H1 (cell line): Measurements from ENCODE around the gene ZBTB1. TPM values are rescaled to one million over a fixed set of nuclear protein-coding genes. Genes with fewer than 3 reads are reported as not detected.

Experiments used
- CTCF ChIA-PET: fragments of 300-600 bp; sonication (Branson Sonifier 250); formaldehyde crosslinking; loops from one replicate; lab custom pipeline; 2021; ENCODE audit not compliant: partially characterized antibody; lab: Charles Lee
- POLR2A ChIA-PET: fragments of 300-600 bp; sonication (Branson Sonifier 250); formaldehyde crosslinking; loops from one replicate; lab custom pipeline; 2021; ENCODE audit warnings: inconsistent platforms; ENCODE audit not compliant: partially characterized antibody; lab: Charles Lee
- DNase-seq, 2 experiments: peaks; one replicate each; pipeline versions ENCODE4 v3.0.0 to v3.0.0-alpha.2; 2010 to 2022; ENCODE audit warnings: low spot score in 2 of 2, low read depth in 1 of 2, mixed read lengths in 1 of 2
- FAIRE-seq: peaks from 2 replicates; lab custom pipeline; 2011; peaks lifted over from hg19 to GRCh38; lab: Jason Lieb, UNC
- H2AFZ ChIP-seq: 2 replicates; pipeline ENCODE4 v1.8.1; 2012; ENCODE audit warnings: low read length, inconsistent platforms
- H2AK5ac ChIP-seq: 2 replicates; pipeline ENCODE4 v1.6.1; 2013; ENCODE audit warnings: low read depth, low read length
- H2BK120ac ChIP-seq: replicated peaks from 2 replicates; pipeline ENCODE3; 2013; ENCODE audit warnings: low read depth, low read length, inconsistent platforms
- H2BK12ac ChIP-seq: 2 replicates; pipeline ENCODE4 v1.6.1; 2013; ENCODE audit warnings: low read depth, low read length
- H2BK15ac ChIP-seq: 2 replicates; pipeline ENCODE4 v1.6.1; 2013; ENCODE audit warnings: low read length
- H2BK20ac ChIP-seq: 2 replicates; pipeline ENCODE4 v1.6.1; 2013; ENCODE audit warnings: low read length
- H2BK5ac ChIP-seq: 2 replicates; pipeline ENCODE4 v1.6.1; 2013; ENCODE audit warnings: low read depth, low read length
- H3K14ac ChIP-seq: 2 replicates; pipeline ENCODE4 v1.6.1; 2013; ENCODE audit warnings: inconsistent platforms; ENCODE audit not compliant: insufficient read length
- H3K18ac ChIP-seq: 2 replicates; pipeline ENCODE4 v1.6.1; 2013; ENCODE audit warnings: low read length; ENCODE audit errors: extremely low read depth
- H3K23ac ChIP-seq: 2 replicates; pipeline ENCODE4 v1.6.1; 2013; ENCODE audit warnings: inconsistent platforms; ENCODE audit not compliant: insufficient read length
- H3K23me2 ChIP-seq: 2 replicates; pipeline ENCODE4 v1.6.1; 2013; ENCODE audit warnings: low read depth, low read length
- H3K27ac ChIP-seq: 2 replicates; pipeline ENCODE4 v1.6.1; 2011; ENCODE audit warnings: low read depth, low read length, inconsistent platforms
- H3K27me3 ChIP-seq, 4 experiments: replicated peaks in 1 of 4; 1 replicate in 1 of 4; 2 replicates in 3 of 4; pipeline versions ENCODE4 v1.6.1 to v1.8.1; 2011 to 2013; ENCODE audit warnings: low read length in 3 of 4, mild to moderate bottlenecking in 3 of 4, inconsistent platforms in 2 of 4, mixed read lengths in 2 of 4, moderate library complexity in 1 of 4; ENCODE audit not compliant: control insufficient read depth in 3 of 4, insufficient read depth in 3 of 4; ENCODE audit errors: extremely low read depth in 1 of 4
- H3K36me3 ChIP-seq, 4 experiments: 2 replicates each; pipeline versions ENCODE4 v1.6.1 to v1.8.1; 2011 to 2013; ENCODE audit warnings: mild to moderate bottlenecking in 4 of 4, low read length in 3 of 4, moderate library complexity in 2 of 4, control low read depth in 1 of 4, inconsistent platforms in 1 of 4; ENCODE audit not compliant: insufficient read depth in 4 of 4, control insufficient read depth in 2 of 4
- H3K4ac ChIP-seq: replicated peaks from 2 replicates; pipeline ENCODE3; 2013; ENCODE audit warnings: low read length, low read depth, mixed read lengths, inconsistent platforms; ENCODE audit not compliant: insufficient read length
- H3K4me1 ChIP-seq, 4 experiments: replicated peaks in 1 of 4; 1 replicate in 1 of 4; 2 replicates in 3 of 4; pipeline versions ENCODE4 v1.6.1 to v1.8.1; 2011 to 2013; ENCODE audit warnings: low read length in 3 of 4, inconsistent platforms in 2 of 4, mixed read lengths in 1 of 4; ENCODE audit not compliant: insufficient read depth in 4 of 4, control insufficient read depth in 3 of 4
- H3K4me2 ChIP-seq, 2 experiments: 2 replicates each; pipeline versions ENCODE4 v1.6.1 to v1.8.1; 2011 to 2013; ENCODE audit warnings: low read depth in 2 of 2, low read length in 2 of 2, control low read depth in 1 of 2, inconsistent platforms in 1 of 2, mild to moderate bottlenecking in 1 of 2; ENCODE audit not compliant: insufficient read depth in 1 of 2
- H3K4me3 ChIP-seq, 4 experiments: fragments of 200-600, 300-600 bp in 1 of 4; sonication (generic), shearing (Covaris generic), sonication (Bioruptor Twin) in 1 of 4; 2 replicates each; pipeline versions ENCODE4 v1.5.1 to v1.8.1; 2011 to 2016; ENCODE audit warnings: low read length in 4 of 4, low read depth in 3 of 4, control low read depth in 2 of 4, inconsistent platforms in 2 of 4, mild to moderate bottlenecking in 2 of 4, mixed read lengths in 1 of 4, moderate library complexity in 1 of 4; ENCODE audit not compliant: insufficient read depth in 2 of 4; ENCODE audit errors: extremely low read depth in 1 of 4
- H3K56ac ChIP-seq: replicated peaks from 2 replicates; pipeline ENCODE3; 2013; ENCODE audit warnings: low read depth, mild to moderate bottlenecking, mixed read lengths, low read length, inconsistent platforms; ENCODE audit not compliant: insufficient read length
- H3K79me1 ChIP-seq: 2 replicates; pipeline ENCODE4 v1.6.1; 2013; ENCODE audit warnings: low read depth, low read length, control low read depth
- H3K79me2 ChIP-seq, 2 experiments: 2 replicates each; pipeline versions ENCODE4 v1.6.1 to v1.8.1; 2012 to 2013; ENCODE audit warnings: low read length in 2 of 2, mild to moderate bottlenecking in 2 of 2, inconsistent platforms in 1 of 2; ENCODE audit not compliant: insufficient read depth in 2 of 2, control insufficient read depth in 1 of 2
- H3K9ac ChIP-seq, 4 experiments: replicated peaks in 1 of 4; 1 replicate in 1 of 4; 2 replicates in 3 of 4; pipeline versions ENCODE4 v1.6.1 to v1.8.1; 2011 to 2013; ENCODE audit warnings: low read depth in 3 of 4, low read length in 3 of 4, control low read depth in 2 of 4, mild to moderate bottlenecking in 2 of 4, moderate library complexity in 2 of 4, inconsistent platforms in 1 of 4; ENCODE audit errors: extremely low read depth in 1 of 4
- H3K9me3 ChIP-seq, 2 experiments: 2 replicates each; pipeline versions ENCODE4 v1.6.1 to v1.8.1; 2012 to 2013; ENCODE audit warnings: mild to moderate bottlenecking in 2 of 2, moderate library complexity in 2 of 2, control low read depth in 1 of 2, inconsistent platforms in 1 of 2, low read depth in 1 of 2, low read length in 1 of 2, mixed read lengths in 1 of 2; ENCODE audit not compliant: insufficient read depth in 2 of 2
- H4K20me1 ChIP-seq, 2 experiments: replicated peaks in 1 of 2; 2 replicates each; pipeline versions ENCODE3 to v1.8.1; 2011 to 2013; ENCODE audit warnings: inconsistent platforms in 2 of 2, low read length in 2 of 2, mild to moderate bottlenecking in 1 of 2; ENCODE audit not compliant: insufficient read depth in 2 of 2, control insufficient read depth in 1 of 2
- H4K5ac ChIP-seq: 2 replicates; pipeline ENCODE4 v1.6.1; 2013; ENCODE audit warnings: low read length, low read depth, mixed read lengths, inconsistent platforms; ENCODE audit not compliant: insufficient read length
- H4K8ac ChIP-seq: 2 replicates; pipeline ENCODE4 v1.8.0; 2013; ENCODE audit warnings: mild to moderate bottlenecking, moderate library complexity, low read length, inconsistent platforms; ENCODE audit not compliant: insufficient read depth; ENCODE audit errors: extremely low read depth
- H4K91ac ChIP-seq: replicated peaks from 2 replicates; pipeline ENCODE3; 2013; ENCODE audit warnings: low read length, mixed read lengths, inconsistent platforms; ENCODE audit not compliant: insufficient read length
- CBX8 ChIP-seq: fragments of 300-800, 300-1000 bp; sonication (generic); IDR thresholded peaks from 2 replicates; pipeline ENCODE4 v1.7.1; 2016; ENCODE audit warnings: low read depth, low read length, borderline replicate concordance
- CREB1 ChIP-seq: IDR thresholded peaks from 2 replicates; pipeline ENCODE4 v1.6.1; 2012; ENCODE audit warnings: inconsistent platforms
- GTF2F1 ChIP-seq: IDR thresholded peaks from 2 replicates; pipeline ENCODE4 v1.6.1; 2012; ENCODE audit warnings: low read depth, low read length, improper control_type of control experiment, borderline replicate concordance
- KDM1A ChIP-seq: fragments of 200-600, 300-600 bp; sonication (generic); IDR thresholded peaks from 2 replicates; pipeline ENCODE4 v1.7.1; 2016; ENCODE audit warnings: mild to moderate bottlenecking, low read length, borderline replicate concordance
- MAFK ChIP-seq: IDR thresholded peaks from 2 replicates; pipeline ENCODE4 v1.6.1; 2012; ENCODE audit warnings: low read depth, mild to moderate bottlenecking, improper control_type of control experiment, low read length
- POU5F1 ChIP-seq: IDR thresholded peaks from 2 replicates; pipeline ENCODE4 v1.6.1; 2011; ENCODE audit warnings: low read depth, mild to moderate bottlenecking, low read length, moderate library complexity
- SIN3A ChIP-seq, 2 experiments: IDR thresholded peaks in 1 of 2; conservative IDR thresholded peaks in 1 of 2; 2 replicates each; pipeline ENCODE4 v1.6.1; 2011 to 2012; ENCODE audit warnings: low read length in 2 of 2, improper control_type of control experiment in 1 of 2, low read depth in 1 of 2, mild to moderate bottlenecking in 1 of 2
- SIX5 ChIP-seq: IDR thresholded peaks from 2 replicates; pipeline ENCODE4 v1.6.1; 2011; ENCODE audit warnings: mild to moderate bottlenecking, low read depth, low read length
- WGBS, 2 experiments: shearing (Covaris generic) in 1 of 2; methylation state at CpG; one replicate each; pipeline versions ENCODE4 v1.1.6 to v1.1.7; 2013 to 2015; ENCODE audit warnings: low lambda C conversion rate in 2 of 2, mixed read lengths in 2 of 2, inconsistent platforms in 1 of 2, low coverage in 1 of 2, missing lambda C conversion rate in 1 of 2; ENCODE audit not compliant: insufficient replicate concordance in 2 of 2, insufficient coverage in 1 of 2, insufficient read length in 1 of 2; ENCODE audit errors: extremely low coverage in 1 of 2, missing lambda C conversion rate in 1 of 2; 5-methylcytosine and 5-hydroxymethylcytosine counted together
- polyA plus RNA-seq, 7 experiments: library from polyadenylated mRNA; depleted of rRNA in 3 of 7; stranded (reverse) in 5 of 7; unstranded in 2 of 7; fragments of >200 nt in 5 of 7; fragments of 200-250 nt in 2 of 7; gene quantifications; 1 replicate in 5 of 7; 2 replicates in 1 of 7; 4 replicates in 1 of 7; pipeline versions ENCODE4 v1.2.1 to v1.2.3, GENCODE V29; 2011 to 2013; ENCODE audit warnings: missing spikeins in 2 of 7, mixed read lengths in 2 of 7
- total RNA-seq: library from RNA; stranded (reverse); fragmentation: NEBNext Ultra II Directional; extraction: Animal tissue kit (Norgen Biotek cat#: 25700); gene quantifications from 2 replicates; pipeline ENCODE4 v1.2.1, GENCODE V29; 2021
- TF ChIP-seq, protein P1 (sequence below): IDR thresholded peaks from 2 replicates; pipeline ENCODE4 v1.6.1; 2012; ENCODE audit warnings: low read length, inconsistent platforms

ZBTB1 gene
- total and polyA plus RNA-seq, 2 of the 8 experiments (the other 6 are each of a cell fraction or from before 2014, with no cell fraction given): 13.6 to 27.5 TPM

DNA sequence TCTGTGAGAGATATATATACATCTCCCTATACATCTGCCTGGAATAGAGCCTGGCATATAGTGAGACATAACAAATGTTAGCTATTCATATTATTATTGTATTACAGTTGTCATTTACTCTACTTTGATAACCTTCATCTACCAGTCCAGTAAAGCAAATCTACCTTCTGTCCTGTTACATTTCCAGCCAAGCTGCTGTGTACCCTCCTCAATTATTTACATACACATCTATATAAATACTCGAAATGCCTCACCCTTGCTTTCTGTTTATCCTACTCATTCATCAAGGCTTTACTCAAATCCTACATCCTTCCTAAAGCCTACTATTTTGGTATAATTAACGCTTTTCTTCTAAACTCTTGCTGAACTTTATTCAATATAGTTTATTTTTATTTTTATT is 8.7 kb downstream of the ZBTB1 start:
- H3K9ac ChIP-seq: no peak overlapping the region
- no peak overlapping the region for H3K18ac ChIP-seq
- H2BK5ac ChIP-seq: no peak overlapping the region
- no peaks in the 10 kb centered on the region for H3K36me3 ChIP-seq
- no peaks in the 10 kb centered on the region for H3K9me3 ChIP-seq
- no peaks in the 10 kb centered on the region for H3K27me3 ChIP-seq
- peaks cover 2% of the 10 kb centered on the region; the same call in 1 of the 2 replicates for H3K79me1 ChIP-seq
- H3K4me3 ChIP-seq: no peak overlapping the region
- WGBS, 2 experiments: 92% methylated on average over 2 of the region's 2 CpGs; no CpG with 5 or more reads in 1 of the 2 experiments
- H2BK20ac ChIP-seq: no peak overlapping the region
- H2BK12ac ChIP-seq: no peak overlapping the region
- H4K8ac ChIP-seq: no peak overlapping the region
- peaks cover 0 to 7% (median 3%) of the 10 kb centered on the region in 4 experiments; a peak in 3 of 7 replicates for H3K4me1 ChIP-seq
- no peak overlapping the region for H2AFZ ChIP-seq
- H3K56ac ChIP-seq: no peak overlapping the region
- no peak overlapping the region for H3K23ac ChIP-seq
- no peaks in the 10 kb centered on the region for H3K23me2 ChIP-seq
- no peak overlapping the region for H3K4ac ChIP-seq
- no peak for DNase-seq
- peaks cover under 1 to 2% of the 10 kb centered on the region in 2 experiments for H4K20me1 ChIP-seq
- no peak overlapping the region for H2BK120ac ChIP-seq
- ChIA-PET CTCF (interaction anchor here (1.0 kb wide), 1 partner anchor 34 kb away, joined by 4 read pairs; no protein-coding TSS in a partner anchor), POLR2A (no interaction called here)
- no peak overlapping the region for H3K27ac ChIP-seq
- FAIRE-seq: no peak
- no peak for TF ChIP-seq MAFK
- TF ChIP-seq GTF2F1: no peak
- TF ChIP-seq POU5F1: no peak
- TF ChIP-seq CBX8: no peak
- no peak for TF ChIP-seq CREB1
- TF ChIP-seq SIN3A (conservative IDR thresholded peaks at IDR 0.05 in 1 of 2, IDR thresholded peaks at IDR 0.05 in 1 of 2; ENCODE audit: low read depth in 1 of 2, low read length in 2 of 2): no peak
- no peak for TF ChIP-seq SIX5
- TF ChIP-seq, protein P1, sequence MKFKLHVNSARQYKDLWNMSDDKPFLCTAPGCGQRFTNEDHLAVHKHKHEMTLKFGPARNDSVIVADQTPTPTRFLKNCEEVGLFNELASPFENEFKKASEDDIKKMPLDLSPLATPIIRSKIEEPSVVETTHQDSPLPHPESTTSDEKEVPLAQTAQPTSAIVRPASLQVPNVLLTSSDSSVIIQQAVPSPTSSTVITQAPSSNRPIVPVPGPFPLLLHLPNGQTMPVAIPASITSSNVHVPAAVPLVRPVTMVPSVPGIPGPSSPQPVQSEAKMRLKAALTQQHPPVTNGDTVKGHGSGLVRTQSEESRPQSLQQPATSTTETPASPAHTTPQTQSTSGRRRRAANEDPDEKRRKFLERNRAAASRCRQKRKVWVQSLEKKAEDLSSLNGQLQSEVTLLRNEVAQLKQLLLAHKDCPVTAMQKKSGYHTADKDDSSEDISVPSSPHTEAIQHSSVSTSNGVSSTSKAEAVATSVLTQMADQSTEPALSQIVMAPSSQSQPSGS: no peak
- TF ChIP-seq KDM1A: no peak
- no peak overlapping the region for H4K5ac ChIP-seq
- no peak overlapping the region for H4K91ac ChIP-seq
- H2BK15ac ChIP-seq: no peak overlapping the region
- no peak overlapping the region for H3K14ac ChIP-seq
- H2AK5ac ChIP-seq: no peak overlapping the region
- H3K4me2 ChIP-seq: no peak overlapping the region
- peaks cover 3 to 91% of the 10 kb centered on the region in 2 experiments for H3K79me2 ChIP-seq
